NOMO-1 treated with dmso at 0.1 percent for 144 hours (cell line): ENCODE data around the gene SPEM2.
A peak's percentile ranks its signal among the peaks of the same experiment; 100 is the strongest.

Source experiments
- DNase-seq: peaks from one replicate; lab custom pipeline; 2025; ENCODE audit not compliant: unreplicated experiment; lab: John Stamatoyannopoulos, UW

SPEM2 gene

DNA sequence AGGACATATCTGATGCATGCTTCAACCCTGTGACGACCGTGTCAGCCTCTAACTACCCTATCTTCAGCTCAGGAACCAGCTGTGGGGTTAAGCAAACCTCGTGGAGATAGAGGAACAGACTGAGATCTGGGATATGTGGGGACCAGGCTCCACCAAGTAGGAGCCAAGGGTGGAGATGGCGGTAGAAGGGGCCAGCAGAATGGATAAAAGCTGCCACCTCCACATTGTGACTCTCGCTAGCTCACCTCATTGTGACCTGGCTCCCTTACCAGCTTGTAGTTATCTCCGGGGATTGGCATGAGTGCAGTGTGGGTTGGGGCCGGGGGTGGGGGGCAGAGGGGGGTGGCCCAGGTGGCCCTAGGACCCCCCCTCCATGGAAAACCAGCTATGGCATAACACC is at the start of gene SPEM2:
SPEM2 (plus strand) TSS at position 301 of the 400 bp plus-strand sequence; CDS start at position 374, 73 bp downstream.
- no peak for DNase-seq

DNA sequence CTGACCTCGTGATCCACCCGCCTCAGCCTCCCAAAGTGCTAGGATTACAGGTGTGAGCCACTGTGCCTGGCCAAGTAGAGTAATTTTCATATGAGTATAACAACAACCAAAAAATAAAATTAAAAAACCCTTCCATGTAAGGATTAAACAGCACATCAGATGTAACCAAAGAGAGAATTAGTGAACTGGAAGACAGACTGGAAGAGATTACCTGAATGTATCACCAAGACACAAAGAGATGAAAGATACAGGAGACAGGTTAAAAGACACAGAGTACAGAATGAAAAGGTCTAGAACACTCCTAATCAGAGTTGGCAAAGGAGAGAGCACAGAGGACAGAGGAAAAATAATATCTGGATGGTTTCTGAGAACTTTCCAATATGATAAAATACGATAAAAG is 46.3 kb upstream of the SPEM2 start:
- DNase-seq = no peak

- DNase-seq = no peak
These were observed 45.1 kb upstream of the SPEM2 start for GRCh38 chr17:7380321-7380720.

- no peak for DNase-seq
These were observed 44.3 kb upstream of the SPEM2 start, which contains the start of gene TNK1 for GRCh38 chr17:7380855-7381683. TSS of gene TNK1 (plus strand) at chr17:7381089. CDS start at chr17:7382927, 1,838 bp downstream.

GRCh38 chr17:7382901-7383300 is 42.5 kb upstream of the SPEM2 start:
- no peak for DNase-seq

DNA sequence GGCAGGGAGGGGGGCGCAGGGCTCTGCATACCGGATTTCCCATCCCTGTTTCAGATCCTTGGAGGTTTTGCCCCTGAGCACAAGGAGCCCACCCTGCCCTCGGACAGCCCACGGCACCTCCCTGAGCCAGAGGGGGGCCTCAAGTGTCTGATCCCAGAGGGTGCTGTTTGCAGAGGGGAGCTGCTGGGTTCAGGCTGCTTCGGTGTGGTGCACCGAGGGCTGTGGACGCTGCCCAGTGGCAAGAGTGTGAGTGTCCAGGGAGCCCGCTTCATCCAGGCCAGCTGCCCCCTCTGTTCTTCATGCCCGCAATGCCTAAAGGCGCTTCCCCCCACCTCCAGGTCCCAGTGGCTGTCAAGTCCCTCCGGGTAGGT is 42.1 kb upstream of the SPEM2 start:
- no peak for DNase-seq

DNA sequence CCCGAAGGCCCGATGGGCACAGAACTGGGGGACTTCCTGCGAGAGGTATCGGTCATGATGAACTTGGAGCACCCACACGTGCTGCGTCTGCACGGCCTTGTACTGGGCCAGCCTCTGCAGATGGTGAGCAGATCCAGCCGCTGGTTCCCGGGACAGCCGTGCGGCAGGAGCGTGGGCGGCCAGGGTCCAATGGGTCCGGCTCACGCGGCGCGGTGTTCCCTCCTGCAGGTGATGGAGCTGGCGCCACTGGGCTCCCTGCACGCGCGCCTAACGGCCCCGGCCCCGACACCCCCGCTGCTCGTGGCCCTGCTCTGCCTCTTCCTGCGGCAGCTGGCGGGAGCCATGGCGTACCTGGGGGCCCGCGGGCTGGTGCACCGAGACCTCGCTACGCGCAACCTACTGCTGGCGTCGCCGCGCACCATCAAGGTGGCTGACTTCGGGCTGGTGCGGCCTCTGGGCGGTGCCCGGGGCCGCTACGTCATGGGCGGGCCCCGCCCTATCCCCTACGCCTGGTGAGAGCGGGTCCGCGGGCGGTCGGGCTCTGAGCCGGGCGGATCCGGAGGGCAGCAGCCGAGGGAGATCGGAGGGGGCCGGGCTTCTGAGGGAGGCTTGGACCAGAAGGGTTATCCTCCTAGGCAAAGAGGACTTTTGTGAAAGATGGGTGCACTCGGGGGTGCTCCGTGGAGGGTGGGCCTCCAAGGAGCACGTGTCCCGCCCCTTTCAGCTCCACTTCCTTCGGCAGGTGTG is 41.5 kb upstream of the SPEM2 start:
- no peak for DNase-seq

GRCh38 chr17:7384489-7385081 is 40.8 kb upstream of the SPEM2 start:
- no peak for DNase-seq

- DNase-seq = no peak
These were observed 36.6 kb upstream of the SPEM2 start for GRCh38 chr17:7388856-7389255.

GRCh38 chr17:7389924-7390910 is 35.2 kb upstream of the SPEM2 start:
- DNase-seq = no peak

DNA sequence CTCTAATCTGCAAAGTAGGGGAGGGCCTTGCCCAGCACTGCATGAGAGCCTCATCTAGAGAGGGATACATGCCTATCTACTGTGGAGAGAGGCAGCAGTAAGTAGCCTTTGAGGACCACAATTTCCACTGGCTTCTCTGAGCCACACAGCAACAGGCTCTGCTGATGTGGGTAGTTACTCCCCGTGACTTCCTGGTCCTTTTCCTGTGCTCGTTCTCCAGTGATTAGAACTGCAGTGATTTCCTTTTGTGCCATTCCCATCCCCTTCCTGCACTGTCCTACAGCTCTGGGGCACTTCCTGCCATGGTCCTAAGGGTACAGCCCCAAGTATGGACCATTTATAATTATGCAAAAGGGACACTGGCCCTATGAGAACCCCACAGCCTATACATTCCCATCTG is 34.1 kb upstream of the SPEM2 start:
- DNase-seq = no peak

DNA sequence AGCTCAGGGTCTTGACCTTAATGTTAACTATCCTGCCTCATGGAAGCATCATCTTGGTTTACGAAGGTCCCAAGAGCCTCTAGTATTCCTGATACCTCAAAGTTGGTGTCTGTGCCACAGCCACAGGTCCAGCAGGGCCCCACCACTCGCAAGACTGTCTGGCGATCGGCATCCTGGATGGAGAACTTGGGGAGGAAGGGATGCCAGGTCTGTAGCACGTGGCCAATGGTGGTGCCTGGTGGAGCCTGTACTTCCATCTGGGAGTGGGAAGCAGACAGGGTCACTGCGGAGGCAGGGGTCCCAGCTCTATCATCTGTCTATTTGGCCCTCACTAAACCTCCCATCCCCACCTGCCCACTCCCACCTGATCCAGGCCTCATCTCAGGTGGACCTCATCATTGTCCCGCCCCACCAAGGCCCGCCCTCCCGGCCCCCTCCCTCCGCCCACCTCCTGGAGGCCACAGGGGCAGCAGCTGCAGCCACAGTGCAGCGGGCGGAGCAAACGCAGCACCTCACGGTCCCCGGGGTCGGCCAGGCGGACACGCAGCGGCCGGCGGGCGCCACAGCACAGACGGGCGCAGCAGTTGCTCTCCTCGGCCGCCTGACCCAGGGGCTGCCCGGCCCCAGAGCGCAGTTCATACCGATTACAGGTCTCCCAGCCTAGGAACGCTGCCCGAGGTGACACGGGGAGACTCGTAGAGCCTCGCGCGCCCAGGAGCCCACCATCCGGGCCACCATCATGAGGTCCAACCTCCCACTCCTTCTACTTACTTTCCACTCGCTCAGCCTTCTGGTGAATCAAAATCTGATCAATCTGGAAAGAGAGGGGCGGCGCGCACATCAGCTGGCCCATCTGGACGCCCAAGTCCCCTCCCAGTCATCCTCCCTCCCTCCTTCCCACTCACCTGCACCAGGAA is 32.5 kb upstream of the SPEM2 start:
- no peak for DNase-seq

- DNase-seq = no peak
These were observed 31.6 kb upstream of the SPEM2 start for GRCh38 chr17:7393613-7394451.

DNA sequence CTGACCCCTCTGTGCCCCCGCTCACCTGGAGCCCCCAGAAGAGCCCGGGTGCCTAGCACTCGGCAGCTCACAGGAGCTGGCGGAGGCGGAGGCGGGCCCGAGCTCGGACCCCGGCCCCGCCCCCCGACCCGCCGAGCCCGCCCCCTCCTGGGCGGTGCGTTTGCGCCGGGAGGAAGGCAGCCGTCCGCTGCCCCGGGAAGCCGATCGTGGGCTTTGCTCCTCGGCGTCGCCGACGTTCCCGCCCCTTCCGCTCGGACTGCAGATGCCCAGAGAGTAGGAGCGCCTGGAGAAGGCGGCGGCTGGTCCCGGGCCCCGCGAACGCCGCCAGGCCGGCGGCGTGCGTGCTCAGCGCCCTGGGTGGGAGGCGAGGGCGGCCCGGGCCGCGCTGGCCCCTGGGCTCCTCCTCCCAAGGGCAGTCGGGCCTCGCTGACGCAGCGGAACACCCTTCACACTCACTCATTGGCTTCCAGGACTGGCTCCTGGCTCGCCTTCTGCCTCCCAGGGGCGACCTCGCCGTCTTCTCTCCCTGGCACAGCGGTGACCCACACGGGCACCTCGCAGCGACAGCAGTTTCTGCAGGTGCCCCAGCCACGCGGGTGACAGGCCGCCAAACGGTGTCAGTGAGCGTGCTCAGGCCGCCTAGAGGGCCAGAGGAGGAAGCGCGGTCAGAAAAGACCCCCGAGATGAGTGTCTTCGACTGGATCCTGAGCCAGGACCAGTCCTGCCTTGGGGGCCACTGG is 30.8 kb upstream of the SPEM2 start, which contains the start of gene PLSCR3:
PLSCR3 (minus strand) TSS at position 74 of the 740 bp plus-strand sequence. CDS start 415 bp downstream, outside the sequence.
- peak; percentile 64 for DNase-seq

DNA sequence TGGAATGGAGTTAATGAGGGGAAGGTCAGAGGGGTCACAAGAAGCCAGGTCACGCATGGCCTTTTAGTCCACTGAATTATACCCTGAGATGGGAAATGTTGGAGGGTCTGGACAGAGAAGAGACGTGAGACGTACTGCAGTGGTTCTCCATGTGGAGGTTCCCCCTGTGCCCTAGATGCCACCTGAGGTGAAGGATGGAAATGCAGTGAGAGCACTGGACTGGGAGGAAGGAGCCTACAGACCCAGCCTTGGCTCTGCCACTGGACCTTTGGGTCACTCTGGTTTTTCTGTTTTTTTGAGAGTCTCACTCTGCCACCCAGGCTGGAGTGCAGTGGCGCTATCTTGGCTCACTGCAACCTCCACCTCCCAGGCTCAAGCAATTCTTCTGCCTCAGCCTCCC is 29.3 kb upstream of the SPEM2 start:
- no peak for DNase-seq

GRCh38 chr17:7398612-7399011 is 26.8 kb upstream of the SPEM2 start:
- no peak for DNase-seq

DNA sequence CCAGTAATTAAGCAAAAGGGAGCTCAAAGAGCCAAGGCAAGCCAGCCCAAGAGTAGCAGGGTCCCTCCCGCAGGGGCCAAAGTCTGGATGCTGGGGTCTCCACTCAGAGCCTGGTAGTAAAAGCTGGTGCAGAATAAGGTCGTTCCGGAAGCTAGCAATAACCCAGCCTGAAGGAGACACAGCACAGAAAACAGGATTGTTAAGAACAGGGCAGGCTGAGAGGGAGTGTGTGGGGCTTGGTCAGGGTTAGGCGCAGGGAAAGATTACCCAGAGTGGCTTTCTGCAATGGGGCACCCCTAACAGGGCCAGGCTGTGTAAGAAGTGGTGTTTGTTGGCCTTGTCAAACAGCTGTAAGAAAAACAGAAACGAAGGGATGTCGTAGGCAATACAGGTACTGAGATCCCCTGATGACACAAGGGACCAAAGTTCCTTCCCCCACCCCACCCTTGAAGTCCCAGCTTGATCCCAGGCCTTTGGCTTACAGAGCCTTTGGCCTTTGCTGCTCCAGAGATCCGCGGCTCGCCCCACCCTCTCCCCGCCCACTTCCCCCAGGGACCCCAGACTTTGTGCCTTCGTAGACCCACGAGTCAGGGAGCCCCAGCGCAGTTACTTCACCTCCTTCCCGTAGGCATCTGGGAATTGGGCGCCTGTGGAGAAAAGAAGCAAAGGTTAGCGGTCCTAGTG is 22.2 kb upstream of the SPEM2 start:
- DNase-seq = no peak

GRCh38 chr17:7403727-7403976 is 21.8 kb upstream of the SPEM2 start:
- DNase-seq = no peak
